HCT116 (cell line): ENCODE results near the gene WASF1. TPM values are rescaled to one million over a fixed set of nuclear protein-coding genes. Genes with fewer than 3 reads are reported as not detected.

ENCODE experiments used
- ATAC-seq: fragments of 200-7000 bp; cut with Tn5 transposase; 2 replicates; pipeline ENCODE4 v1.9.1; 2020; ENCODE audit warnings: mild to moderate bottlenecking, moderate library complexity
- BruUV-seq: library from RNA; stranded (reverse); fragments of 400-500 nt; replicated peaks from 2 replicates; lab custom pipeline; 2021; lab: Mats Ljungman, UMichigan
- CTCF ChIA-PET: fragments of 300-600 bp; sonication (Branson Sonifier 250); formaldehyde crosslinking; loops from one replicate; lab custom pipeline; 2021; ENCODE audit warnings: antibody characterized with exemption; lab: Charles Lee
- POLR2A ChIA-PET: fragments of 300-600, 350-600 bp; sonication (Branson Sonifier 250); formaldehyde crosslinking; loops from one replicate; lab custom pipeline; 2021; ENCODE audit warnings: antibody characterized with exemption; lab: Charles Lee
- RAD21 ChIA-PET, 2 experiments: fragments of 300-600 bp; sonication (Branson Sonifier 250); formaldehyde crosslinking; loops; one replicate each; lab custom pipeline; 2023; ENCODE audit warnings: low total read pairs in 2 of 2; ENCODE audit not compliant: uncharacterized antibody in 2 of 2, unreplicated experiment in 2 of 2, low non-redundant PET in 1 of 2; lab: Charles Lee
- DNase-seq: peaks from one replicate; pipeline ENCODE4 v3.0.0-alpha.2; 2010; ENCODE audit warnings: low read depth, low spot score
- H2AFZ ChIP-seq: fragments of 200-600 bp; shearing (Covaris generic), sonication (generic); 2 replicates; pipeline ENCODE4 v1.6.1; 2017; ENCODE audit warnings: low read depth, mixed run types, mixed read lengths, antibody characterized with exemption, low read length; ENCODE audit not compliant: poor library complexity, severe bottlenecking
- H3K27ac ChIP-seq: 2 replicates; pipeline ENCODE4 v1.5.1; 2012; ENCODE audit warnings: low read depth, low read length
- H3K27me3 ChIP-seq: fragments of 200-600 bp; sonication (generic); 2 replicates; pipeline ENCODE4 v1.6.1; 2016; ENCODE audit warnings: mixed run types, low read length, mixed read lengths; ENCODE audit not compliant: insufficient read depth
- H3K36me3 ChIP-seq, 2 experiments: fragments of 200-500 bp in 1 of 2; fragments of 200-600 bp in 1 of 2; sonication (Bioruptor generic) in 1 of 2; sonication (generic) in 1 of 2; 2 replicates each; pipeline versions ENCODE4 v1.5.1 to v1.6.1; 2014 to 2016; ENCODE audit warnings: low read length in 2 of 2, inconsistent platforms in 1 of 2, mixed read lengths in 1 of 2, mixed run types in 1 of 2; ENCODE audit not compliant: insufficient read depth in 2 of 2, control insufficient read depth in 1 of 2
- H3K4me1 ChIP-seq, 2 experiments: fragments of 200-600 bp in 1 of 2; sonication (generic) in 1 of 2; 2 replicates each; pipeline versions ENCODE4 v1.5.1 to v1.6.1; 2012 to 2017; ENCODE audit warnings: low read length in 2 of 2, inconsistent platforms in 1 of 2, mild to moderate bottlenecking in 1 of 2, mixed read lengths in 1 of 2, mixed run types in 1 of 2, moderate library complexity in 1 of 2; ENCODE audit not compliant: insufficient read depth in 2 of 2, control insufficient read depth in 1 of 2
- H3K4me2 ChIP-seq: fragments of 200-600 bp; sonication (generic); 2 replicates; pipeline ENCODE4 v1.6.1; 2017; ENCODE audit warnings: mixed run types, low read length, mixed read lengths
- H3K4me3 ChIP-seq, 2 experiments: fragments of 200-600 bp in 1 of 2; sonication (generic) in 1 of 2; replicated peaks in 1 of 2; 2 replicates each; pipeline ENCODE4 v1.5.1; 2011 to 2016; ENCODE audit warnings: low read length in 2 of 2, control low read depth in 1 of 2, low read depth in 1 of 2, mild to moderate bottlenecking in 1 of 2, mixed read lengths in 1 of 2, mixed run types in 1 of 2
- H3K79me2 ChIP-seq: fragments of 200-600 bp; sonication (generic); 2 replicates; pipeline ENCODE4 v1.6.1; 2017; ENCODE audit warnings: mild to moderate bottlenecking, mixed run types, low read length, moderate library complexity, mixed read lengths; ENCODE audit not compliant: insufficient read depth
- H3K9ac ChIP-seq: fragments of 200-600 bp; sonication (generic); 2 replicates; pipeline ENCODE4 v1.6.1; 2016; ENCODE audit warnings: low read length, mixed read lengths
- H3K9me2 ChIP-seq: fragments of 200-600 bp; sonication (generic), shearing (Covaris generic); 2 replicates; pipeline ENCODE4 v1.6.1; 2017; ENCODE audit warnings: mixed run types, mild to moderate bottlenecking, moderate library complexity; ENCODE audit not compliant: insufficient read depth
- H3K9me3 ChIP-seq, 2 experiments: fragments of 200-500 bp in 1 of 2; fragments of 200-600 bp in 1 of 2; sonication (Bioruptor generic) in 1 of 2; sonication (generic) in 1 of 2; 2 replicates each; pipeline ENCODE4 v1.6.1; 2014 to 2017; ENCODE audit warnings: low read length in 2 of 2, mixed read lengths in 2 of 2, inconsistent platforms in 1 of 2, low read depth in 1 of 2, mild to moderate bottlenecking in 1 of 2, mixed run types in 1 of 2, moderate library complexity in 1 of 2; ENCODE audit not compliant: control insufficient read depth in 1 of 2, insufficient read depth in 1 of 2
- H4K20me1 ChIP-seq: fragments of 200-600 bp; sonication (generic), shearing (Covaris generic); 2 replicates; pipeline ENCODE4 v1.6.1; 2017; ENCODE audit warnings: mixed run types, mild to moderate bottlenecking, moderate library complexity; ENCODE audit not compliant: insufficient read depth
- CBX3 ChIP-seq: IDR thresholded peaks from 2 replicates; pipeline ENCODE4 v1.6.1; 2012; ENCODE audit warnings: low read depth
- CEBPB ChIP-seq: IDR thresholded peaks from 2 replicates; pipeline ENCODE4 v1.6.1; 2012; ENCODE audit warnings: low read depth
- CTCF ChIP-seq, 3 experiments: fragments of 200-600 bp in 1 of 3; sonication (generic) in 1 of 3; IDR thresholded peaks in 2 of 3; conservative IDR thresholded peaks in 1 of 3; 2 replicates each; pipeline ENCODE4 v1.5.1; 2012 to 2017; ENCODE audit warnings: low read depth in 2 of 3, low read length in 2 of 3, antibody characterized with exemption in 1 of 3, borderline replicate concordance in 1 of 3, control low read depth in 1 of 3, mild to moderate bottlenecking in 1 of 3, mixed read lengths in 1 of 3, mixed run types in 1 of 3, moderate library complexity in 1 of 3; ENCODE audit not compliant: insufficient read depth in 1 of 3
- EGR1 ChIP-seq: IDR thresholded peaks from 2 replicates; pipeline ENCODE4 v1.6.1; 2012; ENCODE audit warnings: low read depth
- JUND ChIP-seq: IDR thresholded peaks from 2 replicates; pipeline ENCODE4 v1.6.1; 2012
- POLR2AphosphoS5 ChIP-seq: IDR thresholded peaks from 2 replicates; pipeline ENCODE4 v1.6.1; 2011; ENCODE audit warnings: mild to moderate bottlenecking, low read depth, low read length, moderate library complexity
- SRF ChIP-seq: IDR thresholded peaks from 2 replicates; pipeline ENCODE4 v1.6.1; 2012; ENCODE audit warnings: low read depth
- TCF7L2 ChIP-seq: IDR thresholded peaks from 2 replicates; pipeline ENCODE4 v1.7.0; 2011; ENCODE audit warnings: borderline replicate concordance, inconsistent platforms; ENCODE audit not compliant: insufficient read depth, insufficient read length; ENCODE audit errors: extremely low read depth
- ZBTB33 ChIP-seq: IDR thresholded peaks from 2 replicates; pipeline ENCODE4 v1.6.1; 2011; ENCODE audit warnings: mild to moderate bottlenecking, low read length, moderate library complexity; ENCODE audit not compliant: insufficient replicate concordance; ENCODE audit errors: extremely low read depth
- ZFX ChIP-seq: fragments of 450-650 bp; IDR thresholded peaks from 2 replicates; pipeline ENCODE4 v1.6.1; 2017
- ZNF274 ChIP-seq: fragments of 200-500 bp; sonication (Bioruptor generic); IDR thresholded peaks from 2 replicates; pipeline ENCODE4 v1.6.1; 2014; ENCODE audit warnings: mild to moderate bottlenecking, low read depth, low read length, inconsistent platforms
- intact Hi-C: fragments of 100-400 bp; cut with micrococcal nuclease; formaldehyde crosslinking; loops from 2 replicates; pipeline ENCODE4 v1.10.0; 2022
- total RNA-seq: library from RNA; stranded (reverse); gene quantifications from one replicate; pipeline ENCODE4 v1.2.1, GENCODE V29; 2021; ENCODE audit not compliant: unreplicated experiment
- TF ChIP-seq, protein P1 (sequence below): IDR thresholded peaks from 2 replicates; pipeline ENCODE4 v1.6.1; 2012; ENCODE audit warnings: low read depth
- TF ChIP-seq, protein P2 (sequence below): IDR thresholded peaks from 2 replicates; pipeline ENCODE4 v1.6.1; 2012

Gene WASF1
- total RNA-seq, 1 experiment from 2014 or later, result 25.9 TPM

- peaks cover 3 to 23% of the 10 kb centered on the region in 2 experiments; a peak in 3 of 4 replicates for H3K36me3 ChIP-seq
- H3K4me2 ChIP-seq, result no peak overlapping the region
- DNase-seq, result no peak
- no peaks in the 10 kb centered on the region for H3K9me3 ChIP-seq
- H3K9me2 ChIP-seq, result no peaks in the 10 kb centered on the region
- no peak overlapping the region for H2AFZ ChIP-seq
- no peaks in the 10 kb centered on the region for H3K79me2 ChIP-seq
- ChIA-PET POLR2A (no interaction called here), RAD21 (interaction anchor here in 1 of 2 experiments (0.5 kb wide), 1 partner anchor 67 kb away, joined by 4 read pairs; no protein-coding TSS in a partner anchor), CTCF (no interaction called here)
- H3K27ac ChIP-seq, result no peak overlapping the region
- no peak for TF ChIP-seq ZBTB33
- TF ChIP-seq TCF7L2, result no peak
- no peak for TF ChIP-seq JUND
- TF ChIP-seq CTCF (IDR thresholded peaks at IDR 0.05 in 2 of 3, conservative IDR thresholded peaks at IDR 0.05 in 1 of 3; ENCODE audit: borderline replicate concordance in 1 of 3, insufficient read depth in 1 of 3, low read depth in 2 of 3, low read length in 2 of 3), result no peak
- no peak for TF ChIP-seq EGR1
- TF ChIP-seq ZFX, result no peak
- TF ChIP-seq CEBPB, result no peak
- no peak for TF ChIP-seq CBX3
- TF ChIP-seq POLR2AphosphoS5, result no peak
- TF ChIP-seq SRF, result no peak
- no peak for TF ChIP-seq ZNF274
- TF ChIP-seq, protein P1, sequence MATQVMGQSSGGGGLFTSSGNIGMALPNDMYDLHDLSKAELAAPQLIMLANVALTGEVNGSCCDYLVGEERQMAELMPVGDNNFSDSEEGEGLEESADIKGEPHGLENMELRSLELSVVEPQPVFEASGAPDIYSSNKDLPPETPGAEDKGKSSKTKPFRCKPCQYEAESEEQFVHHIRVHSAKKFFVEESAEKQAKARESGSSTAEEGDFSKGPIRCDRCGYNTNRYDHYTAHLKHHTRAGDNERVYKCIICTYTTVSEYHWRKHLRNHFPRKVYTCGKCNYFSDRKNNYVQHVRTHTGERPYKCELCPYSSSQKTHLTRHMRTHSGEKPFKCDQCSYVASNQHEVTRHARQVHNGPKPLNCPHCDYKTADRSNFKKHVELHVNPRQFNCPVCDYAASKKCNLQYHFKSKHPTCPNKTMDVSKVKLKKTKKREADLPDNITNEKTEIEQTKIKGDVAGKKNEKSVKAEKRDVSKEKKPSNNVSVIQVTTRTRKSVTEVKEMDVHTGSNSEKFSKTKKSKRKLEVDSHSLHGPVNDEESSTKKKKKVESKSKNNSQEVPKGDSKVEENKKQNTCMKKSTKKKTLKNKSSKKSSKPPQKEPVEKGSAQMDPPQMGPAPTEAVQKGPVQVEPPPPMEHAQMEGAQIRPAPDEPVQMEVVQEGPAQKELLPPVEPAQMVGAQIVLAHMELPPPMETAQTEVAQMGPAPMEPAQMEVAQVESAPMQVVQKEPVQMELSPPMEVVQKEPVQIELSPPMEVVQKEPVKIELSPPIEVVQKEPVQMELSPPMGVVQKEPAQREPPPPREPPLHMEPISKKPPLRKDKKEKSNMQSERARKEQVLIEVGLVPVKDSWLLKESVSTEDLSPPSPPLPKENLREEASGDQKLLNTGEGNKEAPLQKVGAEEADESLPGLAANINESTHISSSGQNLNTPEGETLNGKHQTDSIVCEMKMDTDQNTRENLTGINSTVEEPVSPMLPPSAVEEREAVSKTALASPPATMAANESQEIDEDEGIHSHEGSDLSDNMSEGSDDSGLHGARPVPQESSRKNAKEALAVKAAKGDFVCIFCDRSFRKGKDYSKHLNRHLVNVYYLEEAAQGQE, result no peak
- TF ChIP-seq, protein P2, sequence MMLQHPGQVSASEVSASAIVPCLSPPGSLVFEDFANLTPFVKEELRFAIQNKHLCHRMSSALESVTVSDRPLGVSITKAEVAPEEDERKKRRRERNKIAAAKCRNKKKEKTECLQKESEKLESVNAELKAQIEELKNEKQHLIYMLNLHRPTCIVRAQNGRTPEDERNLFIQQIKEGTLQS, result no peak
- ATAC-seq, result no peak
- no peak overlapping the region for H3K9ac ChIP-seq
- H3K4me3 ChIP-seq, result no peak overlapping the region
- H3K4me1 ChIP-seq, result peaks cover 0 to 4% of the 10 kb centered on the region in 2 experiments; a peak in 1 of 4 replicates
- no TSS peak for BruUV-seq
- H4K20me1 ChIP-seq, result no peaks in the 10 kb centered on the region
- H3K27me3 ChIP-seq, result no peaks in the 10 kb centered on the region
- intact Hi-C loops, result no loop called here
These were observed 42.3 kb upstream of the WASF1 start for GRCh38 chr6:110221738-110222137.
